ENCODE data around the gene KCNN3.

DNA sequence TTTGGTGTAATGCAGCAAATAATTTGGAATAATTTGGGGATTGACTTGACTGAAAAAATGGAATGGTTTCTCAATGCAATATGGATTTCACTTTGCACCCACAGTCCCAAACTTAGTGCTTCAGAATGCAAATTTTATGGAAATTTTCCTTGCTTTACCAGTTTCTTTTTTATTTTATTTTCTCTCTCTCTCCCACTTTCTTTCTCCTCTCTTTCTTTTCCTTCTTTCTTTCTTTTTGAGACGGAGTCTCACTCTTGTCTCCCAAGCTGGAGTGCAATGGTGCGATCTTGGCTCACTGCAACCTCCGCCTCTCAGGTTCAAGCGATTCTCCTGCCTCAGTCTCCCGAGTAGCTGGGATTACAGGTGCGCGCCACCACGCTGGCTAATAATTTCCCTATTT, 110.3 kb downstream of the KCNN3 start:
- TF ChIP-seq, protein P1, sequence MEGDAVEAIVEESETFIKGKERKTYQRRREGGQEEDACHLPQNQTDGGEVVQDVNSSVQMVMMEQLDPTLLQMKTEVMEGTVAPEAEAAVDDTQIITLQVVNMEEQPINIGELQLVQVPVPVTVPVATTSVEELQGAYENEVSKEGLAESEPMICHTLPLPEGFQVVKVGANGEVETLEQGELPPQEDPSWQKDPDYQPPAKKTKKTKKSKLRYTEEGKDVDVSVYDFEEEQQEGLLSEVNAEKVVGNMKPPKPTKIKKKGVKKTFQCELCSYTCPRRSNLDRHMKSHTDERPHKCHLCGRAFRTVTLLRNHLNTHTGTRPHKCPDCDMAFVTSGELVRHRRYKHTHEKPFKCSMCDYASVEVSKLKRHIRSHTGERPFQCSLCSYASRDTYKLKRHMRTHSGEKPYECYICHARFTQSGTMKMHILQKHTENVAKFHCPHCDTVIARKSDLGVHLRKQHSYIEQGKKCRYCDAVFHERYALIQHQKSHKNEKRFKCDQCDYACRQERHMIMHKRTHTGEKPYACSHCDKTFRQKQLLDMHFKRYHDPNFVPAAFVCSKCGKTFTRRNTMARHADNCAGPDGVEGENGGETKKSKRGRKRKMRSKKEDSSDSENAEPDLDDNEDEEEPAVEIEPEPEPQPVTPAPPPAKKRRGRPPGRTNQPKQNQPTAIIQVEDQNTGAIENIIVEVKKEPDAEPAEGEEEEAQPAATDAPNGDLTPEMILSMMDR (conservative IDR thresholded peaks at IDR 0.05; ENCODE audit: low read depth, low read length), result no peak
- TF ChIP-seq EZH2phosphoT487 (IDR thresholded peaks at IDR 0.05; ENCODE audit: borderline replicate concordance, low read length), result no peak
- TF ChIP-seq EZH2 (IDR thresholded peaks at IDR 0.05; ENCODE audit: low read length, unreplicated experiment), result no peak
